PC-9 (cell line): ENCODE data around the gene FBXW7. TPM values are rescaled to one million over a fixed set of nuclear protein-coding genes. Genes with fewer than 3 reads are reported as not detected.
A peak's percentile ranks its signal among the peaks of the same experiment; 100 is the strongest.

Experiments
- BruUV-seq: library from RNA; stranded (reverse); fragments of 400-500 nt; replicated peaks from 2 replicates; lab custom pipeline; 2021; lab: Mats Ljungman, UMichigan
- CTCF ChIA-PET: fragments of 300-600 bp; sonication (Branson Sonifier 250); formaldehyde crosslinking; loops from one replicate; lab custom pipeline; 2022; ENCODE audit warnings: antibody characterized with exemption; lab: Charles Lee
- POLR2A ChIA-PET: fragments of 300-600 bp; sonication (Branson Sonifier 250); formaldehyde crosslinking; loops from one replicate; lab custom pipeline; 2022; ENCODE audit warnings: antibody characterized with exemption; ENCODE audit not compliant: unreplicated experiment; lab: Charles Lee
- DNase-seq, 2 experiments: peaks; one replicate each; pipeline versions ENCODE4 v3.0.0 to v3.0.0-alpha.2; 2015 to 2022; ENCODE audit warnings: mixed read lengths in 1 of 2
- H2AFZ ChIP-seq: fragments of 200-600 bp; sonication (generic); 2 replicates; pipeline ENCODE4 v1.8.1; 2017; ENCODE audit warnings: antibody characterized with exemption
- H3F3A ChIP-seq: fragments of 200-600 bp; sonication (generic); 2 replicates; pipeline ENCODE4 v1.8.1; 2017; ENCODE audit warnings: antibody characterized with exemption, mild to moderate bottlenecking, low read depth; ENCODE audit not compliant: insufficient read depth
- H3K27ac ChIP-seq: fragments of 200-600 bp; sonication (generic); 2 replicates; pipeline ENCODE4 v1.6.1; 2016; ENCODE audit warnings: mixed run types
- H3K27me3 ChIP-seq: fragments of 200-600 bp; sonication (generic); 2 replicates; pipeline ENCODE4 v1.6.1; 2016; ENCODE audit warnings: low read depth, mixed run types; ENCODE audit not compliant: insufficient read depth
- H3K36me3 ChIP-seq: fragments of 200-600 bp; sonication (generic); 2 replicates; pipeline ENCODE4 v1.6.1; 2016; ENCODE audit warnings: low read depth, mixed run types
- H3K4me1 ChIP-seq: fragments of 200-600 bp; sonication (generic); replicated peaks from 2 replicates; pipeline ENCODE4 v1.6.1; 2016; ENCODE audit warnings: mixed run types; ENCODE audit not compliant: insufficient read depth
- H3K4me2 ChIP-seq: fragments of 200-600 bp; sonication (generic); 2 replicates; pipeline ENCODE4 v1.6.1; 2017; ENCODE audit warnings: mixed run types
- H3K4me3 ChIP-seq: fragments of 200-600 bp; sonication (generic); 2 replicates; pipeline ENCODE4 v1.6.1; 2016; ENCODE audit warnings: mixed run types
- H3K79me2 ChIP-seq: fragments of 200-600 bp; sonication (generic); 2 replicates; pipeline ENCODE4 v1.6.1; 2017; ENCODE audit warnings: low read depth, mixed run types
- H3K9me2 ChIP-seq: fragments of 200-600 bp; sonication (generic); 2 replicates; pipeline ENCODE4 v1.8.1; 2017; ENCODE audit warnings: mild to moderate bottlenecking; ENCODE audit not compliant: insufficient read depth
- H3K9me3 ChIP-seq: fragments of 200-600 bp; sonication (generic); 2 replicates; pipeline ENCODE4 v1.8.1; 2016; ENCODE audit warnings: low read depth; ENCODE audit not compliant: insufficient read depth
- H4K20me1 ChIP-seq: fragments of 200-600 bp; sonication (generic); 2 replicates; pipeline ENCODE4 v1.8.1; 2017; ENCODE audit not compliant: insufficient read depth
- EZH2 ChIP-seq: fragments of 200-600 bp; sonication (generic); IDR thresholded peaks from 2 replicates; pipeline ENCODE4 v1.8.0; 2017; ENCODE audit warnings: antibody characterized with exemption, low read depth
- intact Hi-C: fragments of 100-400 bp; cut with micrococcal nuclease; formaldehyde crosslinking; loops from one replicate; pipeline ENCODE4 v1.10.0; 2022; ENCODE audit not compliant: unreplicated experiment
- total RNA-seq: library from RNA; stranded (reverse); gene quantifications from 2 replicates; pipeline ENCODE4 v1.2.3, GENCODE V29; 2021
- TF ChIP-seq, protein P1 (sequence below): fragments of 200-600 bp; sonication (generic); conservative IDR thresholded peaks from 2 replicates; pipeline ENCODE4 v1.6.1; 2017; ENCODE audit warnings: mixed run types, antibody characterized with exemption, mild to moderate bottlenecking, moderate library complexity

The FBXW7 gene
- total RNA-seq, 1 experiment from 2014 or later = 30.2 TPM

- CTCF ChIA-PET = no interaction called here
- H3K4me3 ChIP-seq = no peak overlapping the region
- no peaks in the 10 kb centered on the region for H3K9me3 ChIP-seq
- peaks cover 11% of the 10 kb centered on the region for H3F3A ChIP-seq
- intact Hi-C loops = no loop called here
- no peak for DNase-seq
- H3K36me3 ChIP-seq = no peaks in the 10 kb centered on the region
- no peak overlapping the region for H3K4me2 ChIP-seq
- POLR2A ChIA-PET = no interaction called here
- no peak overlapping the region for H3K27ac ChIP-seq
- no peak for TF ChIP-seq EZH2
- TF ChIP-seq, protein P1, sequence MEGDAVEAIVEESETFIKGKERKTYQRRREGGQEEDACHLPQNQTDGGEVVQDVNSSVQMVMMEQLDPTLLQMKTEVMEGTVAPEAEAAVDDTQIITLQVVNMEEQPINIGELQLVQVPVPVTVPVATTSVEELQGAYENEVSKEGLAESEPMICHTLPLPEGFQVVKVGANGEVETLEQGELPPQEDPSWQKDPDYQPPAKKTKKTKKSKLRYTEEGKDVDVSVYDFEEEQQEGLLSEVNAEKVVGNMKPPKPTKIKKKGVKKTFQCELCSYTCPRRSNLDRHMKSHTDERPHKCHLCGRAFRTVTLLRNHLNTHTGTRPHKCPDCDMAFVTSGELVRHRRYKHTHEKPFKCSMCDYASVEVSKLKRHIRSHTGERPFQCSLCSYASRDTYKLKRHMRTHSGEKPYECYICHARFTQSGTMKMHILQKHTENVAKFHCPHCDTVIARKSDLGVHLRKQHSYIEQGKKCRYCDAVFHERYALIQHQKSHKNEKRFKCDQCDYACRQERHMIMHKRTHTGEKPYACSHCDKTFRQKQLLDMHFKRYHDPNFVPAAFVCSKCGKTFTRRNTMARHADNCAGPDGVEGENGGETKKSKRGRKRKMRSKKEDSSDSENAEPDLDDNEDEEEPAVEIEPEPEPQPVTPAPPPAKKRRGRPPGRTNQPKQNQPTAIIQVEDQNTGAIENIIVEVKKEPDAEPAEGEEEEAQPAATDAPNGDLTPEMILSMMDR = no peak
- BruUV-seq = no TSS peak
- H2AFZ ChIP-seq = no peak overlapping the region
- no peaks in the 10 kb centered on the region for H3K9me2 ChIP-seq
- no peaks in the 10 kb centered on the region for H3K79me2 ChIP-seq
- H4K20me1 ChIP-seq = no peaks in the 10 kb centered on the region
- peaks cover 27% of the 10 kb centered on the region for H3K4me1 ChIP-seq
- H3K27me3 ChIP-seq = no peaks in the 10 kb centered on the region
Observed at GRCh38 chr4:152307669-152308068, 228.2 kb downstream of the FBXW7 start.

GRCh38 chr4:152306541-152306940 lies 229.4 kb downstream of the FBXW7 start:
- H3K4me3 ChIP-seq = no peak overlapping the region
- no peaks in the 10 kb centered on the region for H3K9me2 ChIP-seq
- H3K27ac ChIP-seq = no peak overlapping the region
- H2AFZ ChIP-seq = no peak overlapping the region
- H3K4me2 ChIP-seq = no peak overlapping the region
- ChIA-PET POLR2A (no interaction called here), CTCF (no interaction called here)
- H3K79me2 ChIP-seq = no peaks in the 10 kb centered on the region
- H3K27me3 ChIP-seq = no peaks in the 10 kb centered on the region
- peaks cover 27% of the 10 kb centered on the region for H3K4me1 ChIP-seq
- BruUV-seq = no TSS peak
- no peaks in the 10 kb centered on the region for H3K36me3 ChIP-seq
- no peaks in the 10 kb centered on the region for H4K20me1 ChIP-seq
- TF ChIP-seq, protein P1 = no peak
- TF ChIP-seq EZH2 = no peak
- H3F3A ChIP-seq = peaks cover 11% of the 10 kb centered on the region
- intact Hi-C loops = no loop called here
- DNase-seq = no peak
- H3K9me3 ChIP-seq = no peaks in the 10 kb centered on the region

GRCh38 chr4:152304220-152304619 lies 231.7 kb downstream of the FBXW7 start:
- peaks cover 9% of the 10 kb centered on the region for H3K4me1 ChIP-seq
- intact Hi-C loops = no loop called here
- POLR2A ChIA-PET = no interaction called here
- no peak overlapping the region for H2AFZ ChIP-seq
- H3K4me2 ChIP-seq = no peak overlapping the region
- H3K27ac ChIP-seq = no peak overlapping the region
- H3K4me3 ChIP-seq = no peak overlapping the region
- peak in 1 of 2 experiments; percentile 3 for DNase-seq
- no peaks in the 10 kb centered on the region for H3K9me2 ChIP-seq
- no TSS peak for BruUV-seq
- H3F3A ChIP-seq = no peaks in the 10 kb centered on the region
- TF ChIP-seq, protein P1 = no peak
- no peak for TF ChIP-seq EZH2
- no peaks in the 10 kb centered on the region for H3K36me3 ChIP-seq
- no peaks in the 10 kb centered on the region for H3K79me2 ChIP-seq
- H3K27me3 ChIP-seq = no peaks in the 10 kb centered on the region
- CTCF ChIA-PET = no interaction called here
- no peaks in the 10 kb centered on the region for H3K9me3 ChIP-seq
- H4K20me1 ChIP-seq = no peaks in the 10 kb centered on the region
